GM06990 (cell line): ENCODE results near the gene NDUFS4.

ENCODE experiments used
- DNase-seq: peaks from one replicate; pipeline ENCODE4 v3.0.0-alpha.2; 2011; ENCODE audit not compliant: insufficient read length; ENCODE audit errors: extremely low read depth
- H3K27me3 ChIP-seq: replicated peaks from 2 replicates; pipeline ENCODE4 v1.6.0; 2011; ENCODE audit warnings: low read length; ENCODE audit not compliant: control insufficient read depth, insufficient read depth
- H3K36me3 ChIP-seq: 2 replicates; pipeline ENCODE4 v1.5.1; 2011; ENCODE audit warnings: low read length; ENCODE audit not compliant: control insufficient read depth, insufficient read depth
- H3K4me3 ChIP-seq: replicated peaks from 2 replicates; pipeline ENCODE4 v1.5.1; 2011; ENCODE audit warnings: low read depth, mild to moderate bottlenecking, control low read depth, low read length
- CTCF ChIP-seq: IDR thresholded peaks from 2 replicates; pipeline ENCODE4 v1.5.1; 2011; ENCODE audit warnings: low read length, control low read depth, mild to moderate bottlenecking, inconsistent platforms; ENCODE audit not compliant: insufficient read depth, poor library complexity, severe bottlenecking

NDUFS4 gene

GRCh38 chr5:53549792-53550191 is 10.6 kb upstream of the NDUFS4 start:
- no peak for TF ChIP-seq CTCF
- Histone ChIP-seq H3K27me3 (no peaks in the 10 kb centered on the region), H3K36me3 (no peaks in the 10 kb centered on the region), H3K4me3 (no peak overlapping the region)
- no peak for DNase-seq

GRCh38 chr5:53552561-53552960 is 7.9 kb upstream of the NDUFS4 start:
- DNase-seq = no peak
- no peaks in the 10 kb centered on the region for H3K27me3 ChIP-seq
- no peaks in the 10 kb centered on the region for H3K36me3 ChIP-seq
- no peak overlapping the region for H3K4me3 ChIP-seq
- TF ChIP-seq CTCF = no peak

- no peaks in the 10 kb centered on the region for H3K27me3 ChIP-seq
- no peak overlapping the region for H3K4me3 ChIP-seq
- no peak for DNase-seq
- TF ChIP-seq CTCF = no peak
- H3K36me3 ChIP-seq = no peaks in the 10 kb centered on the region
Measured at GRCh38 chr5:53554444-53554843, 6.0 kb upstream of the NDUFS4 start.

- Histone ChIP-seq H3K4me3 (no peak overlapping the region), H3K36me3 (no peaks in the 10 kb centered on the region), H3K27me3 (no peaks in the 10 kb centered on the region)
- DNase-seq = no peak
- no peak for TF ChIP-seq CTCF
Measured at GRCh38 chr5:53555160-53555559, 5.3 kb upstream of the NDUFS4 start.

GRCh38 chr5:53556001-53556400 is 4.4 kb upstream of the NDUFS4 start:
- H3K36me3 ChIP-seq = no peaks in the 10 kb centered on the region
- no peak for DNase-seq
- H3K4me3 ChIP-seq = no peak overlapping the region
- TF ChIP-seq CTCF = no peak
- H3K27me3 ChIP-seq = no peaks in the 10 kb centered on the region

- no peak for DNase-seq
- no peaks in the 10 kb centered on the region for H3K27me3 ChIP-seq
- TF ChIP-seq CTCF = no peak
- no peaks in the 10 kb centered on the region for H3K36me3 ChIP-seq
- H3K4me3 ChIP-seq = no peak overlapping the region
Measured at GRCh38 chr5:53557386-53557785, 3.1 kb upstream of the NDUFS4 start.
